BJ (cell line): Measurements from ENCODE around the gene VEZT. TPM values are rescaled to one million over a fixed set of nuclear protein-coding genes. Genes with fewer than 3 reads are reported as not detected.

Experiments used
- CTCF ChIA-PET: fragments of 350-600 bp; formaldehyde crosslinking; extraction: SDS; loops from one replicate; lab custom pipeline; 2021; ENCODE audit warnings: antibody characterized with exemption, inconsistent platforms; lab: Yijun Ruan, JAX
- POLR2A ChIA-PET: fragments of 300-600 bp; sonication (Branson Sonifier 250); formaldehyde crosslinking; extraction: SDS; loops from one replicate; lab custom pipeline; 2021; ENCODE audit warnings: antibody characterized with exemption; lab: Charles Lee
- DNase-seq: peaks from one replicate; pipeline ENCODE4 v3.0.0-alpha.2; 2011; ENCODE audit warnings: low read depth
- H3K27me3 ChIP-seq: 2 replicates; pipeline ENCODE4 v1.6.0; 2011; ENCODE audit warnings: low read length; ENCODE audit not compliant: control insufficient read depth, insufficient read depth
- H3K36me3 ChIP-seq: 2 replicates; pipeline ENCODE4 v1.5.1; 2011; ENCODE audit warnings: low read length; ENCODE audit not compliant: control insufficient read depth, insufficient read depth
- H3K4me3 ChIP-seq: 2 replicates; pipeline ENCODE4 v1.5.1; 2011; ENCODE audit warnings: low read depth, mild to moderate bottlenecking, control low read depth, low read length
- CTCF ChIP-seq: IDR thresholded peaks from 2 replicates; pipeline ENCODE4 v1.5.1; 2011; ENCODE audit warnings: low read depth, mild to moderate bottlenecking, control low read depth, inconsistent platforms, low read length, moderate library complexity; ENCODE audit not compliant: insufficient read depth
- polyA plus RNA-seq: library from polyadenylated mRNA; depleted of rRNA; stranded (reverse); fragments of >200 nt; gene quantifications from 2 replicates; pipeline ENCODE4 v1.2.3, GENCODE V29; 2011

The VEZT gene
- polyA plus RNA-seq, 1 experiment, result 50.6 TPM

- no peak for DNase-seq
- no peak for TF ChIP-seq CTCF
- no peaks in the 10 kb centered on the region for H3K27me3 ChIP-seq
- no peak overlapping the region for H3K4me3 ChIP-seq
- ChIA-PET POLR2A (interaction anchor here (0.6 kb wide), 1 partner anchor 14 kb away, joined by 3 read pairs; no protein-coding TSS in a partner anchor), CTCF (interaction anchor here (0.6 to 1.2 kb wide), 3 partner anchors 9 to 21 kb away, joined by 3 to 4 read pairs (median 3); no protein-coding TSS in a partner anchor)
- H3K36me3 ChIP-seq, result peaks cover 5% of the 10 kb centered on the region
Measured at GRCh38 chr12:95253386-95253785, 35.8 kb downstream of the VEZT start.

- ChIA-PET POLR2A (no interaction called here), CTCF (no interaction called here)
- H3K27me3 ChIP-seq, result no peaks in the 10 kb centered on the region
- no peak for TF ChIP-seq CTCF
- H3K4me3 ChIP-seq, result no peak overlapping the region
- H3K36me3 ChIP-seq, result peaks cover 5% of the 10 kb centered on the region
- DNase-seq, result no peak
Measured at GRCh38 chr12:95257541-95257940, 39.9 kb downstream of the VEZT start.

GRCh38 chr12:95258151-95258550 lies 40.5 kb downstream of the VEZT start:
- ChIA-PET CTCF (no interaction called here), POLR2A (interaction anchor here (1.0 kb wide), 1 partner anchor 11 kb away, joined by 3 read pairs; no protein-coding TSS in a partner anchor)
- H3K36me3 ChIP-seq, result peaks cover 5% of the 10 kb centered on the region
- no peaks in the 10 kb centered on the region for H3K27me3 ChIP-seq
- H3K4me3 ChIP-seq, result no peak overlapping the region
- no peak for DNase-seq
- TF ChIP-seq CTCF, result no peak

GRCh38 chr12:95258803-95259202 lies 41.2 kb downstream of the VEZT start:
- POLR2A ChIA-PET, result interaction anchor here (1.0 kb wide), 1 partner anchor 11 kb away, joined by 3 read pairs; no protein-coding TSS in a partner anchor
- CTCF ChIA-PET, result no interaction called here

GRCh38 chr12:95259368-95259767 lies 41.8 kb downstream of the VEZT start:
- ChIA-PET CTCF (no interaction called here), POLR2A (no interaction called here)
- no peak for TF ChIP-seq CTCF
- Histone ChIP-seq H3K36me3 (peaks cover 5% of the 10 kb centered on the region), H3K4me3 (no peak overlapping the region), H3K27me3 (no peaks in the 10 kb centered on the region)
- no peak for DNase-seq

More at GRCh38 chr12:95258803-95259202, 41.2 kb downstream of the VEZT start:
- TF ChIP-seq CTCF, result no peak
- Histone ChIP-seq H3K36me3 (peaks cover 5% of the 10 kb centered on the region), H3K27me3 (no peaks in the 10 kb centered on the region), H3K4me3 (no peak overlapping the region)
- DNase-seq, result no peak
